Measurements from ENCODE around the gene KLHL42.

DNA sequence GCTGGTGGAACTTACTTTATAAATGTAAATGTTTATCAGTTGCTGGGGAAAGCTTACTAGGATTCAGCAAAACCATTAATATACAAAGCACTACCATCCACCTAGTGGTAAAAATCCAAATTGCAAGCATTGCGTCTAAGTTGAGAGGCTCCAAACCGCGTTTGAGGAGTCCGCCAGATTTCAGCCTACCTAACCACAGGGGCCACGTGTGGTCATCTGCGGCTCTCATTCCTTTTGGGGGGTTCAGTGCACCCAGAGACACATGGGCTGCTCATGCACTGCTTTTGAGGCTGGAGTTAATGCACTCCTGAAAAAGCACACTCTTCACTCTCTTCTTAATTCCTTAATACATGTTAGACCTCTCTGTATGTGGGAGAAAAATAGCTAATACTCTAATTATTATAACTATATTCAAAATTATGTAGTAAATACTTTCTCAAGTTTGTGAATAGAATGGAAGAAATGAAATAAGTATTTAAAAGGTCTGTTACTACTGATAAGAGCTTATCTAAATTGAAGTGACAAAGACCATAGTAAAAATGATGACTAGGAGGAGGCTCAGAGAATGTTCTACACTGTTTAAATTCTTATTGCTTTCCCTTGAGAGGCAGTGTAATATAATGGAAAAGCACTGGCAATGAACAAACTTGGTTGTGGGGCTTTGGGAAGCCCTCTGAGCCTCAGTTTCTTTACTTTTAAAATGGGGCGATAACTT lies 41.4 kb downstream of the KLHL42 start:
- TF ChIP-seq POLR2A (IDR thresholded peaks at IDR 0.05): no peak
- peak; percentile 67 to 77 (median 70) for TF ChIP-seq CTCF (IDR thresholded peaks at IDR 0.05)
